Right lobe of liver (tissue), 6 donors: ENCODE results near the gene CPD. TPM values are rescaled to one million over a fixed set of nuclear protein-coding genes. Genes with fewer than 3 reads are reported as not detected.
A peak's percentile ranks its signal among the peaks of the same experiment; 100 is the strongest.

Experiments
- ATAC-seq, 4 donors: fragments of 200-7000 bp; cut with Tn5 transposase; one replicate each; pipeline ENCODE4 v1.9.1; 2020; ENCODE audit warnings: mild to moderate bottlenecking in 4 of 4, moderate library complexity in 4 of 4
- DNase-seq, 3 donors: peaks; one replicate each; pipeline ENCODE4 v3.0.0-alpha.2; 2020
- H3K27ac ChIP-seq, 3 donors: fragments of 200-600 bp; one replicate each; pipeline ENCODE4 v1.8.0; 2022
- H3K27me3 ChIP-seq, 2 donors: fragments of 200-600 bp; one replicate each; pipeline ENCODE4 v1.8.0; 2022
- H3K36me3 ChIP-seq, 4 donors: fragments of 200-600 bp; sonication (generic) in 1 of 4; one replicate each; pipeline versions ENCODE4 v1.5.1 to v1.8.0; 2017 to 2022; ENCODE audit warnings: control low read depth in 1 of 4
- H3K4me1 ChIP-seq, 4 donors: fragments of 200-600 bp; sonication (generic) in 1 of 4; one replicate each; pipeline versions ENCODE4 v1.5.1 to v1.8.0; 2017 to 2022; ENCODE audit warnings: control low read depth in 1 of 4
- H3K4me3 ChIP-seq, 3 donors: fragments of 200-600 bp; one replicate each; pipeline ENCODE4 v1.8.0; 2022
- H3K9me3 ChIP-seq, 4 donors: fragments of 200-600 bp; sonication (generic) in 1 of 4; one replicate each; pipeline versions ENCODE4 v1.5.1 to v1.8.0; 2017 to 2022; ENCODE audit warnings: control low read depth in 1 of 4
- CTCF ChIP-seq, 4 donors: fragments of 200-600 bp in 3 of 4; fragments of 450-650 bp in 1 of 4; IDR thresholded peaks; one replicate each; pipeline versions ENCODE4 v1.5.1 to v1.8.0; 2016 to 2022; ENCODE audit warnings: antibody characterized with exemption in 4 of 4, mild to moderate bottlenecking in 2 of 4
- POLR2A ChIP-seq: fragments of 450-650 bp; IDR thresholded peaks from one replicate; pipeline ENCODE4 v1.6.1; 2017; ENCODE audit warnings: antibody characterized with exemption, mild to moderate bottlenecking
- whole genome bisulfite sequencing: methylation state at CpG from one replicate; pipeline ENCODE4 v1.1.6; 2018; ENCODE audit warnings: low coverage, low lambda C conversion rate; ENCODE audit not compliant: insufficient coverage; ENCODE audit errors: missing lambda C conversion rate; 5-methylcytosine and 5-hydroxymethylcytosine counted together
- intact Hi-C, 2 donors: fragments of 100-400 bp; cut with DNase I; formaldehyde crosslinking; loops; one replicate each; pipeline versions ENCODE4 v1.11.2 to v1.14.1; 2022
- total RNA-seq, 6 experiments: library from RNA; depleted of rRNA in 2 of 6; stranded (reverse); fragments of >200 nt in 2 of 6; fragmentation: NEBNext Ultra II Directional in 3 of 6; extraction: Animal tissue kit (Norgen Biotek cat#: 25700) in 3 of 6; gene quantifications; one replicate each; pipeline versions ENCODE4 v1.1.0 to v1.2.4, GENCODE V29; 2016 to 2023
- donor health status: DM: no; HTN: yes; CAD: no.
- donor health status: DM: no; HTN: no; CAD: no.
- donor health status: DM: no; HTN: no; CAD: no.
- donor health status: DM: no; HTN: yes; CAD: no.
- donor health status: DM: no; HTN: yes; CAD: no.

Gene CPD
- total RNA-seq, 6 experiments from 2014 or later = 42.2 to 129 (median 53.5) TPM

GRCh38 chr17:30345089-30345433 is 33.7 kb upstream of the CPD start:
- H3K27me3 ChIP-seq = no peaks in the 10 kb centered on the region
- H3K36me3 ChIP-seq = no peaks in the 10 kb centered on the region
- H3K27ac ChIP-seq = peak overlapping the region; percentile 45 to 72 (median 59)
- 47% methylated on average over 2 of the region's 2 CpGs for WGBS
- no peak for DNase-seq
- no peak overlapping the region for H3K4me3 ChIP-seq
- peak in 1 of 4 donors; percentile 0 for ATAC-seq
- H3K9me3 ChIP-seq = no peaks in the 10 kb centered on the region
- H3K4me1 ChIP-seq = peaks cover 0 to 38% (median 16%) of the 10 kb centered on the region in 4 donors
- intact Hi-C loops = loop anchor here in 1 of 2 donors (10.0 kb wide), 1 partner anchor 110 kb away; no protein-coding TSS in a partner anchor
- TF ChIP-seq POLR2A = no peak
- no peak for TF ChIP-seq CTCF (IDR thresholded peaks at IDR 0.05)

DNA sequence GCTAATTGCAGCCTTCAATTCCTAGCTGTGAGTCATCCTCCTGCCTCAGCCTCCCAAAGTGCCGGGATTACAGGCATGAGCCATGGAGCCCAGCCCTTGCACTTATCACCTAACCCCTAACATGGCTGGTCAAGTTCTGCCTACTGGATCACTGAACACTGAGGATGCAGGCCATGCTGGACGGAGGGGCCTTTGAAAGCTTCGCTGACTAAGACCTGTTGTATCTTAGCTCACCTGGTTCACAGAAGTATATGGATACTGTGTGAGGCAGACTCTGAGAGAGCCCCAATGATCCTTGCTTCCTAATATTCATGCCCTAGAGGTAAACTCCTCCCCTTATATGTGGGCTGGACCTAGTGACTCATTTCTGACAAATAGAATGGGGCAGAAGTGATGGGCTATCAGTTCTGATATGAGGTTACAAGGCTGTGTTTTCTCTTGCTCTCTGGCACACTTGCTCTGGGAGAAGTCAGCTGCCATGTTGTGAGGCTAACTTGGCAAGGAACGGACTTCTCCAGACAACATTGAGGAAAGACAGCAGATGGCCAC is 33.1 kb upstream of the CPD start:
- WGBS = 81% methylated on average over 3 of the region's 4 CpGs
- H3K27me3 ChIP-seq = no peaks in the 10 kb centered on the region
- ATAC-seq (peak in 1 of 4 donors; percentile 8), DNase-seq (no peak)
- no peaks in the 10 kb centered on the region for H3K36me3 ChIP-seq
- no peak overlapping the region for H3K4me3 ChIP-seq
- intact Hi-C loops = loop anchor here in 1 of 2 donors (10.0 kb wide), 1 partner anchor 109 kb away; no protein-coding TSS in a partner anchor
- peaks cover 0 to 33% (median 16%) of the 10 kb centered on the region in 4 donors for H3K4me1 ChIP-seq
- H3K27ac ChIP-seq = peak overlapping the region; percentile 45 to 72 (median 59)
- TF ChIP-seq POLR2A = no peak
- TF ChIP-seq CTCF (IDR thresholded peaks at IDR 0.05) = no peak
- no peaks in the 10 kb centered on the region for H3K9me3 ChIP-seq

- no peaks in the 10 kb centered on the region for H3K36me3 ChIP-seq
- H3K4me3 ChIP-seq = no peak overlapping the region
- intact Hi-C loops = loop anchor here in 1 of 2 donors (10.0 kb wide), 1 partner anchor 108 kb away; no protein-coding TSS in a partner anchor
- DNase-seq (no peak), ATAC-seq (no peak)
- peaks cover 0 to 33% (median 16%) of the 10 kb centered on the region in 4 donors for H3K4me1 ChIP-seq
- H3K27ac ChIP-seq = no peak overlapping the region
- no peaks in the 10 kb centered on the region for H3K9me3 ChIP-seq
- no peaks in the 10 kb centered on the region for H3K27me3 ChIP-seq
- TF ChIP-seq POLR2A (no peak), CTCF (IDR thresholded peaks at IDR 0.05) (no peak)
- 77% methylated on average over 3 of the region's 3 CpGs for WGBS
These were observed 32.4 kb upstream of the CPD start for GRCh38 chr17:30346221-30346795.

DNA sequence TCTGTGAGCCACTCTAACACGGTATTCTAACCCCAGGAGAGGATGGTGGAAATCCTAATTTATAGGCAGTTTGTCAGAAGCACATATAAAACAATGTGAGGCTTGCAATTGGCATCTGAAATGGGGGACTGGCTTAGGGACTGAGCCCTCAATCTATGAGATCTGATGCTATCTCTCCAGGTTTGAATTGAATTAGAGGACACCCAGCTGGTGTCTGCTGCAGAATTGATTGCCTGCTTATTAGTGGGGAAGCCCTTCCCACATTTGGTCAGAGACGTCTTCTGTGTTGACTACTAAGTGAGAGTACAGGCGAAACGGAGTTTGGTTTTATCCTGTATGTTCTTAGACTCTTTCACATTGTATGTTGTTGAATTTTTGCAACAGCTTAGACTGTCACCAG is 31.2 kb upstream of the CPD start:
- peak in 1 of 3 donors; percentile 10 for DNase-seq
- WGBS = 89% methylated on average over 3 of the region's 4 CpGs
- H3K27ac ChIP-seq = no peak overlapping the region
- ATAC-seq = no peak
- no peak overlapping the region for H3K4me3 ChIP-seq
- TF ChIP-seq POLR2A = no peak
- TF ChIP-seq CTCF (IDR thresholded peaks at IDR 0.05) = no peak
- no peaks in the 10 kb centered on the region for H3K27me3 ChIP-seq
- no peaks in the 10 kb centered on the region for H3K36me3 ChIP-seq
- no peaks in the 10 kb centered on the region for H3K9me3 ChIP-seq
- peaks cover 0 to 33% (median 16%) of the 10 kb centered on the region in 4 donors for H3K4me1 ChIP-seq
- intact Hi-C loops = loop anchor here in 1 of 2 donors (10.0 kb wide), 1 partner anchor 107 kb away; no protein-coding TSS in a partner anchor
